ENCODE data around the gene TBX19.

TBX19 gene
- total RNA-seq, result 4.5 to 4.6 (median 4.6) reads per million in 4 experiments

DNA sequence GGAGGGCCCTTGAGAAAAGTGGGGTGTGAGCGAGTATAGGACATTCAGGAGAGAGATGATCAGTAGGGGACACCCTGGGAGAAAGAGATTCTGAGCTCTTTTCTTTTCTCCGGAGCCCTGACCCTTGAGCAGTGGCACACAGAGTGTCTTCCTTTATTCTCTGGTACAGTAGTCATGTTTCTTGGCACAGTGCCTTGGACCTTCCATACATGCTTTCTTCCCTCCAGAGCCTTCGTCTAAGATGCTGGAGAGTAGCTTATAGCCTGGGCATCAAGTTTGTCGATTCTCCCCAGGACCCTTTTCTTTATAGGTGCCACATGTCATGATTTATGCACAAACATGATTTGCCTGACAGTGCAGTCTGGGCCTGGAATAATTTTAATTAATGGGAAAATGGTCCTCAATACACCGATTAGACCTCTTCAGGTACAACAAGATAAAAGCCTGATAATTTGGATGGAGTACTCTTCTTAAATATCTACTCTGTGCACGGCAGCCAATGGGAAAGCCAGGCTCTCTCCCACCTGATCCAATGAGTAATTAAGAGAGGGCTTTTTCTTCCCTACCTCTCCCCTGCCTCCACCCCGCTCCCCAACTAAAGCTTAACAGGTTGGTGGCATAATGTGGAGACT lies at the start of gene TBX19:
Gene TBX19 (plus strand): TSS at position 582 of the 632 bp plus-strand sequence. CDS start 214 bp downstream, outside the sequence.
- no peak for DNase-seq

DNA sequence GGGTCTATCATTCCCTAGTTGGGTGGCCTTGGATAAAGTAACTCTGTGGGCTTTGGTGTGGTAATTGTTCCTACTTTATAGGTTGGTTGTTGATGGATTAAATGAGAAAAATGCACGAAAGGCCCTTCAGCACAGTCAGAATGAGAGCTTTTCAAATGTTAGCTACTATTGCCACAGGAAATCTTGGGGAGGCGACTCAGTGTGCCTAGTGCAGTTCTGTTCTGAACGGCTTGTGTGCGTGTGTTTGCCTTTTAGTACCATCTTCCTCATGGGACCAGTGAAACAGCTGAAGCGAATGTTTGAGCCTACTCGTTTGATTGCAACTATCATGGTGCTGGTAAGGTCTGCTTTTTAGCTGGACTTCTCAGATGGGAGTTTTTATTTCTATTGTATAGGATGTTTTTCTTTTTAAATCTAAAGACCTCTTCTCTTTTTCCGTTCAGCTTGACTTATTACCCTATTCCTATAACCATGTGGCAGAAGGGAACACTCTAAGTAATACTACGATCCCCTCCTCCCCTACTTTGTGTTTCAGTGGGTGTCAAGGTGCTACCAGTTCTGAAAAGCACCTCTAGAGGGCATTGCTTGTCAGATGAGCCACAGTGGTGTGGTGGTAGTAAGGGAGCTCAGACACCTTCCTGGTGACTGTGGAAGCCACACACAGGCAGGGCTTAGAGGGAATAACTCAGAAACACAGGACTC lies 45.7 kb upstream of the TBX19 start:
- DNase-seq, result no peak

GRCh38 chr1:168235548-168235885 lies 45.2 kb upstream of the TBX19 start:
- DNase-seq, result no peak

DNA sequence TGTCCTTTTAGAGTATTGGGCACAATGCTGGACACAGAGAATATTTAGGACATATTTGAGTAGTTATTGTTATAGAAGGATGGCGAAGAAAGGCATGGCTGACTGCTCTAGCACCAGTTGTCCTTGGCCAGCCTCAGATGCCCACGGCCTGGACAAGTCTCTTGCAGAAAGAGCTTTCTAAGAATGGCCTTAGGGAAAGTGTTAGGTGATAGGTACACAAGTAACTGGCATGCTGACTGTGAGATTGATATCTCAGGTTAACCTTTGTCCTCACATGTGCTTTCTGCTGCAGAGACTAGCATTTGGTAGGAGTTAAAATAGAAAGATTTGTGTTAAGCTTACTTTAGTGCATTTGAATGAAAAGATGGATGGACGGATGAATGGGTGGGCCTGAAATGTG lies 44.7 kb upstream of the TBX19 start:
- no peak for DNase-seq

DNA sequence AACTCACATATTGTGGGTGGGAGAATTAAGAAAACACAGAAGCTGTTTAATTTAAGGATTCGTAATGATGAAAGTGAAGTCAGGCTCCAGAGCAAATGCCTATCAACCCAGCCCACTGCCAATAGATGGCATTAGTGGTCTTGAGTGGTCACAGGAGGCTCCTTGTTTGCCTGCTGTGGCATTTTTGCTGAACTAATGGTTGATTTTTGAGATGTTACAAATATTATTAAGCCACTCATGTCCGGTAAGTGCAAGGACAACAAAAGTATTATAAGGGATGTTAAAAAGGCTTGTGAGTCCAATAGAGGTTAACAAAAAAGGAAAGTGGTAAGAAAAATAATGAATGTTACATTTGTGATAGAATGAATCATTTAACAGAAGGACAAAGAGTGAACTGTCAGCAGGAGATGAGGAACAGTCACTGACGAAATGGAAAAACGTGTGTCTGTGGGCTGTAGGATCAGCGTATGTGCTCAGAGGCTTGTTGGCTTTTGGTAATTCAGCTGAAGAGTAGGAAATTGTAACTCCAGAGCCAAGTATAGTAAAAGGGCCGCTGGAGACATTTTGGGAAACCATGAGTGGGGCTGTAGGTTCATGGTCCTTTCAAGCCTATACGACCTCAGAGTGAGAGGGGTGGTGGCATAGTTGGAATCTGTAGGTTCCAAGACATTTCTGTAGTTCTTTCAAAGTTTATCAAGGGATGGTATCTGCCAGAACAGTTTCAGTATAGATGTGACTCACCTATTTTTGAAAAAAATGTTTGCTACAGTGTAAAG lies 43.7 kb upstream of the TBX19 start:
- DNase-seq, result no peak

DNA sequence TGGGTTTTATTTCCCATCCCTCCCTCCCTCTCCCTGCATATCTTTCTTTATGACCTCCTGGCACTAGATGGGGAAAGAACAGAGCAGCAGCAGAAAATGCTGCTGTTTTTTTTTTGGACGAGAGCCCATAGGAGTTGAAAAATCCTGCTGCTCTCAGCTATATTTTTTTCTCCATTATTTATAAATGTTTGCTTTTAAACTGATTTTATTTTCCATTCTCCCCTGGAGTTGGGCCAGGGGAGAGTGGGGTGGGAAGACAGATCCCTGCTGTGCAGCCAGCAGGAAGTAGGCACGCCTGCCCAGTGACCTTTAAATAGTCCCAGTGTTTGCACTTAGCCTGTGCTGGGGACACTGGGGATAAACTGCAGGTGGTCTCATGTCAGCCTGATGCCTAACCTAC lies 37.5 kb upstream of the TBX19 start:
- DNase-seq, result no peak

GRCh38 chr1:168243636-168244212 lies 37.0 kb upstream of the TBX19 start:
- no peak for DNase-seq

DNA sequence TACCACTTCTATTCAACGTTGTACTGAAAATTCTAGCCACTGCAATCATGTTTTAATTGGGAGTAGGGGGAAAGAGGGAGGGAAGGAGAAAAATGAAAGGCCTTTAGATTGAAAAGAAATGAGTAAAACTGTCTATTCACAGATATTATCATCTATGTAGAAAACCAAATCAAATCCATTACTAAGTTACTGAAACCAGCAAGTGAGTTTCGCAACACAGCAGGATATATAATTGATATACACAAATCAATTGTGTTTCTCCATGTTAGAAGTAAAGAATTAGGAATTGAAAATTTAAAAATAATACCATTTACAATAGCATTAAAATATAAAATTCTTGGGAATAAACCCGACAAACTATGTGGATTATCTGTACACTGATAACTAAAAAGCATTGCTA lies 35.6 kb upstream of the TBX19 start:
- DNase-seq, result no peak

- no peak for DNase-seq
Observed at GRCh38 chr1:168246506-168246905, 34.2 kb upstream of the TBX19 start.

- no peak for DNase-seq
Observed at GRCh38 chr1:168252204-168252733, 28.4 kb upstream of the TBX19 start.

DNA sequence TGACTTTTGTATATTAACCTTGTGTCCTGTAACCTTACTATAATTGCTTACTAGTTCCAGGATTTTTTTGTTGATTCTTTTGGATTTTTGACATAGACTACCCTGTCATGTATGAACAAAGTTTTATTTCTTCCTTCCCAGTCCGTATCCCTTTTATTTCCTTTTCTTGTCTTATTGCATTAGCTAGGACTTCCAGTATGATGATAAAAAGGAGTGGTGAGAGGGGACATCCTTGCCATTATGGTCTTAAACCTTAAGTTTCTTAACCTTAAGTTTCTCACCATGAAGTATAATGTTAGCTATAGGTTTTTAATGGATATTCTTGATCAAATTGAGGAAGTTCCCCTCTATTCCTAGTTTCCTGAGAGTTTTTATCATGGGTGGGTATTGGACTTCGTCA lies 24.5 kb upstream of the TBX19 start:
- DNase-seq, result no peak

DNA sequence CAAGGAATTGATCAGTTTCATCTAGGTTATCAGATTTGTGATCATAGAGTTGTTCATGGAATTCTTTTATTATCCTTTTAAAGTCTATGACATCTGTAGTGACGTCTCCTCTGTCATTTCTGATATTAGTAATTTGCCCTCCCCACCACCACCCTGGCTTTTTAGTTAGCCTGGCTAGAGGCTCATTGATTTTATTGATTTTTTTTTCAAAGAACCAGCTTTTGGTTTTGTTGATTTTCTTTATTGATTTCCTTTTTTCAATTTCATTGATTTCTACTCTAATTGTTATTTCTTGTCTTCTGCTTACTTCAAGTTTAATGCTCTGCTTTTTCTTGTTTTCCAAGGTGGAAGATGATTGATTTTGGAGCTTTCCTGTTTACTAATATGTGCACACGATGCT lies 23.3 kb upstream of the TBX19 start:
- DNase-seq, result no peak

DNA sequence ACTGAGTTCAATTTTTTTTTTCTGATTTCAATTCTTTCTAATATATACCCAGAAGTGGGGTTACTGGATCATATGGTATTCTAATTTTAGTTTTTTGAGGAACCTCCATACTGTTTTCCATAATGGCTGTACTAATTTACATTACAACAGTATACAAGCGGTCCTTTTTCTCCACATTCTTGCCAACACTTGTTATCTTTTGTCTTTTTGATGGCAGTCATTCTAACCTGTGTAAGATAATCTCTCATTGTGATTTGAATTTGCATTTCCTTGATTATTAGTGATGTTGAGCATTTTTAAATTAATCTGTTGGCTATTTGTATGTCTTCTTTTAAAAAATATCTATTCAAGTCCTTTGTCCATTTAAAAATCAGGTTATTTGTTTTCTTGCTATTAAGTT lies 21.1 kb upstream of the TBX19 start:
- DNase-seq, result no peak

DNA sequence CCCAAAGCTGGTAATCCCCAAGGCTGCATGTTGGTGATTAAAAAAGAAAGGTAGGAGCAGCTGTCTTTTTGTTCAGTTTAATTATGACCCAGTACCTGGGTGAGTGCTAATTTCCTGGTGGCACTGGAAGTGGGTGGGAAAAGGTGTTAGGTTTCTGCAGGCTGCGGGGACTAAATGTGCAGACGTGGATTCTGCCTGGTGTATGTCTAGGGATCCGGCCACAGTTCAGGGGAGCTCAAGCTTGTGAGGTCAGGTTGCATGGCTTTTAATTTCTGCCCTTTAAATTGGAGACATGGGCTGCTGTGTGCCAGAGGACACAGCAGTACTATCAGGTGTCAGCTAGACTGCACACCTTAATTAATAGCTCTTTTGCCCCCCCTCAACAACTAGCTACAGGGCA lies 20.3 kb upstream of the TBX19 start:
- DNase-seq, result no peak

DNA sequence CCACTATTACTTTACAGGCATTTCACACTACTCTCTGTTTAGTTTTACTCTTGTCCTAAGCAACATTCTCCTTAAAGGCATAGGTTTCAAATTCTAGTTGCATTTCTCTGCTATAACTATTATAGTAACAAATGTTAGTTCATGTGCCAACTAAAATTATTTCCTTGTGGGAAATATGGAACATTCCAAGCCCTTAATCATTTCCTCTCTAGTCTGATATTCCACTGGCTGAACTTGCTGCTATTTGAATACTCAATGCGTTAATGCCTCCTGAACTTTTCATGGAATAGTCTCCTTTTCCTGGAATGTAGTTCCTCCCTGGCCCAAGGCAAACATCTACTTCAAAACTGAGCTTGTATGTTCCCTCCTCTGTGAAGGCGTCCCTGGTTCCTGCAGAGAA lies 19.3 kb upstream of the TBX19 start:
- DNase-seq, result no peak

DNA sequence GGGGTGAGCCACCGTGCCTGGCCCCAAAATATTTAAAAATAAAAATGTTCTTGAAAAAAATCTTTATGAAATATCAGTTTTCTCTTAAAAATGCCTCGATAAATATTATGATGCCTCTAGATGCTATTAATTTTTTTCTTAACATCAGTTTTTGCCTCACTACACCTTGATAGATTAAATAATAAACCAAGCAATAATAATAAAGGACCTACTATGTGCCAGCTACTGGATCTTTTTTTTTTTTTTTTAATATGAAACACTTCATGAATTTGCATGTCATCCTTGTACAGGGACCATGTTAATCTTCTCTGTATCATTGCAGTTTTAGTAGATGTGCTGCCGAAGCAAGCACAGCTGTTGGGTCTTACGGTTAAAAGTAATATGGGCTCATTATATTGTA lies 17.5 kb upstream of the TBX19 start:
- DNase-seq, result no peak

GRCh38 chr1:168264296-168264695 lies 16.4 kb upstream of the TBX19 start:
- no peak for DNase-seq

DNA sequence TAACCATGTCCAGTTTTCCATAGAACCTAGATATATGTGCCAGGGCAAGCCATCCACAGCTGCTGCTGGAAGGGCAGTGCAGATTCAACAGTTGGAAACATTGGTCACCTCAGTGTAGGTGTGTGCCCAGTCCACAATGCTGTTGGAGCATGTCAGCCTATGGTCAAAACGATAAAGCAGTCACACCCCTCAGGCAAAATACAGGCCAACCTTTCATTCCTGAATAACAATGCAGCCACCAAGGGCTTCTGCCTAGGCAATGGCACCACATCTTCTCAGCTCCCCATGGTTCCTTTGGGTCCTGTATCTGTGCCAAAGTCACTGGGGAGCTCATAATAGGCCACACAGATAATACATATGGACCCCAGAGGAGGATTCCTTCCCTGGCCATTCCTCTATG lies 15.1 kb upstream of the TBX19 start:
- no peak for DNase-seq

DNA sequence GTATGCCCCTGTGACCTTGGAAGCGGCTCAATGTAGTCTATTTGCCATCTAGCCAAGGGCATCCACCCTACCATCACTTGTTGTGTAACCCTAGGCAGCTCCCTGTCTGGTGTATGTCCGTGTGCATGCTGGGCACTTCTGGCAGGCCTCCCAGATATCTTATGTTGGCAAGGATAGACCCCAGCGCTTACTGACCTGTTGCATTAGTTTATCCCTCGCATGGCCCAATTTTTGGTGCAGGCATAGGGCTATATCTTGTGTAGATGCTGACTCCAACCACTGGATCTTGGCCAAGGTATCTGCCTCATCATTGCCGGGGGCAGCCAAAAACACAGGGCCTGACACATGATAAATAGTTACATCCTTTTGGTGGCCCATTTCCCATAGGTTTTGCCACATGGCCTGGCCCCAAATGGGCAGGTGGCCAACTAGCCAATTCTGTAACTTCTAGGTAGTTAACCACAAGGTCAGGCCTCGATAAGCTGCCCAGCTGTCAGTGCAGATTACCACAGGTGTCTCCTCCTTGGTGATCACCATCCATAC lies 14.0 kb upstream of the TBX19 start:
- no peak for DNase-seq

DNA sequence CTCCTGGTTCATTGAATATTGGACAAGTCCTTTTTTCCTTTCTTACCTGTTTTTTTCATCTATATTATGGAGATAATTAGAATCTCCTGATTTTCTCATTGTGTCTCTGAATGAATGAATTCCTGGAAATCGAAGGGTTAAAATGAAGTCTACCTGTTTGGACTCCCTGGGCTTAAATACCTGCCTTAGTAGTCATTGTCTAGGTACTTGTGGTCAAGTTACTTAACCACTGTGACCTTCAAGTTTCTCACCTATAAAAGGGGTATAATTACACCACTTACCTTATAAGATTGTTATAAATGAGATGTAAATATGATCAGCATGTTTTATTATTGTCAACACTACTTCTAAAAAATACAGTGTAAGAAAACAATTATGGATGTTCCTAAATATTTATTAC lies 9.0 kb upstream of the TBX19 start:
- DNase-seq, result no peak

DNA sequence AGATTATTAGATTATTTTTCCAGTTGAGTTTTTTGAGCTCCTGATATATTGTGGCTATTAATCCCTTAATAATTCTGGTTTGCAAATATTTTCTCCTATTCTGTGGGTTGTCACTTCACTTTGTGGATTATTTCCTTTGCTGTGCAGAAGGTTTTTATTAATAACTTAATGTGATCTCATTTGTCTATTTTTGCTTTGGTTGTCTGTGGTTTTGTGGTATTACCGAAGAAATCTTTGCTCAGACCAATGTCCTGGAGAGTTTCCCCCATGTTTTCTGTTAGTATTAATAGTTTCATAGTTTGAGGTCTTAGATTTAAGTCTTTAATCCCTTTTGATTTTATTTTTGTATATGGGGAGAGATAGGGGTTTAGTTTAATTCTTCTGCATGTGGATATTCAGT lies 7.1 kb upstream of the TBX19 start:
- no peak for DNase-seq

DNA sequence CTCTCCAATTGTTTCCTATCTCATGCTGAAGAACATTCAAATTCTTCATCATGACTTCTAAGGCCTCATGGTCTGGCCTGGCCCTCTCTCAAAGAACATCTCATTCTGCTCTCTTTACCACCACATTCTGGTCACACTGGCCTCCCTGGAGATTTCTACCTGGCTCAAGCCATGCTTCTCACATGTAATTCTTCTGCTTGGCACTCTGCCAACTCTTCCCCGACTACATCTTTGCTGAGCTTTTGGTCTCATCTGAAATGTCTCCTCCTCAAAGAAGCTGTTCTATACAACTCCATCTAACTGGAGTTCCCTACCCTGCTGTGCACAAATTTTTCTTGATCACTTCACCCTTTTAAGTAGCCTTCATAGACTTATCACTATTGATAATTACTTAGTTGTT lies 1.4 kb upstream of the TBX19 start:
- no peak for DNase-seq

Measured in effector CD8-positive, alpha-beta T cell (primary cell).